HTERT RPE-1 (cell line): ENCODE data around the gene ITPR1.

Experiments used
- in situ Hi-C: fragments of 300-500 bp; cut with MboI; formaldehyde crosslinking; loops from 4 replicates; pipeline ENCODE4 v1.14.3; 2020; ENCODE audit warnings: low sequenced_read_pairs

Gene ITPR1

GRCh38 chr3:4837374-4837930 lies 344.3 kb downstream of the ITPR1 start:
- in situ Hi-C loops = no loop called here

GRCh38 chr3:4838621-4839022 lies 345.5 kb downstream of the ITPR1 start:
- in situ Hi-C loops = no loop called here

- in situ Hi-C loops = no loop called here
Measured at GRCh38 chr3:4839278-4839677, 346.1 kb downstream of the ITPR1 start.

GRCh38 chr3:4841225-4841624 lies 348.1 kb downstream of the ITPR1 start:
- in situ Hi-C loops = no loop called here

DNA sequence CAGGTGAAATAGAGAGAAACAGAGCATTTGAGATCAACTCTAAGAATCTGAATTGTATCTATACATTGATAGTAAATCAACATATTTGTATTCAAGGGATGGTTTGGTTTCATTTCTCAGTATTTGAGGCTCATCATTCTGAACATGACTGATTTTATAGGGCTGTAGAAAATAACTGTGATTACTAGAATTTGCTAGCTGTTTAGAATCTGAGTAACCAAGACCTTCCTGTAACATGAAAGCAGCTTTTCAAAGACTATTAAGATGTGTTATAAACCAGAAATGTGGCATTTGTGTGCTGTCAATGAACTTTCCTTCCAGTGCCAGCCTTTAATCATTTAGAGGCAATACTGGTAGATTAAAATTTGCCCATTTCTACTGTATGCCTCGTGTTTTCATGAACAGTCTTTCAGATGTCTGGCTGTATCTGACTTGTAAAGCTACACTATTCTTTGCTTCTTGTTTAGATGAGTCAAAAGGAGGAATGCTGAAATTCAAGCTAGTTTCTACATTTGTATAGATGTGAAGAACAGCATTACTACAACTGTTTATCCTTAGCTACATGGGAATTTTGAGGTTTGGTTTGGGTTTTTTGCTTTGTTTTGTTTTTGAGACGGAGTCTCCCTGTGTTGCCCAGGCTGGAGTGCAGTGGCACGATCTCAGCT lies 348.8 kb downstream of the ITPR1 start:
- in situ Hi-C loops = no loop called here

- in situ Hi-C loops = no loop called here
Measured at GRCh38 chr3:4843619-4844018, 350.5 kb downstream of the ITPR1 start.

GRCh38 chr3:4845882-4846281 lies 352.7 kb downstream of the ITPR1 start:
- in situ Hi-C loops = no loop called here

DNA sequence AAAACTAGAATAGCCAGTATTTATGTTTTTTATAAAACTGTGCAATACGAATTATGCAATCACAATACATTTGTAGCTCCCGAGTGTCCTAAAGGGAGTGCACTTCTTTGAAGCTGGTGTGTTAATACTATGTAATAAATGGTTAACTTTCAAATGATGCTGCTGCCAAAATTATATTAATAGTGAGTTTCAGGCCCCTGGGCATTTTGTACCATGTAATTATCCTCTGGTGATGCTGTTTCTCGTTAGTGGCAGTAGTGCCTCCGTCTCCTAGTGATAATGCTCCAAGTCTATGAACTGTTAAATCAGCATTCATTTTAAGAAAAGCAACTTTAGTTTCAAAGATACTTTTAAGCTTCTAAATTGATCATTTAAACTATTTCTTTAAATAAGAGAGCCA lies 353.4 kb downstream of the ITPR1 start:
- in situ Hi-C loops = no loop called here

GRCh38 chr3:4848176-4848825 lies 355.2 kb downstream of the ITPR1 start:
- in situ Hi-C loops = no loop called here

DNA sequence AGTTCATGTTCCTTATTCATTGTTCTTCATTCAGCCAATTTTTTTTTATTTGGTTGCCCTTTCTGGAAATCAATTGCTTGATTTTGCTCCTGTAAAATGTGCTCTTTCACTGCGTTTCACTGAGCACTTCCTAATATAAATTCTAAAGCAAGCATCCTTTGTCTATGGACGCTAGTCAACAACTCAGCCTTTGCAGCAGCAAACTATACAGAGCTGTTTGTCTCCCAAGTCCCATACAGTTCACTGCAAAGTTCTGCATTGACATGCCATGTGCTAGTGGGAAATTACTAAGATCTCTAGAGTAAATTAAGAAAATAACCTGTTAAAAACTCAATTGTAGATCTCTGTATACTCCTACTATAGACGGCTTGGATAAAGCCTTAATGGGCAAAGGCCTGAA lies 356.0 kb downstream of the ITPR1 start:
- in situ Hi-C loops = no loop called here

- in situ Hi-C loops = no loop called here
Measured at GRCh38 chr3:4849739-4850138, 356.6 kb downstream of the ITPR1 start.

- in situ Hi-C loops = no loop called here
Measured at GRCh38 chr3:4850211-4850927, 357.2 kb downstream of the ITPR1 start.

- in situ Hi-C loops = no loop called here
Measured at GRCh38 chr3:4850928-4851265, 357.7 kb downstream of the ITPR1 start.

- in situ Hi-C loops = no loop called here
Measured at GRCh38 chr3:4852780-4853748, 359.9 kb downstream of the ITPR1 start.

DNA sequence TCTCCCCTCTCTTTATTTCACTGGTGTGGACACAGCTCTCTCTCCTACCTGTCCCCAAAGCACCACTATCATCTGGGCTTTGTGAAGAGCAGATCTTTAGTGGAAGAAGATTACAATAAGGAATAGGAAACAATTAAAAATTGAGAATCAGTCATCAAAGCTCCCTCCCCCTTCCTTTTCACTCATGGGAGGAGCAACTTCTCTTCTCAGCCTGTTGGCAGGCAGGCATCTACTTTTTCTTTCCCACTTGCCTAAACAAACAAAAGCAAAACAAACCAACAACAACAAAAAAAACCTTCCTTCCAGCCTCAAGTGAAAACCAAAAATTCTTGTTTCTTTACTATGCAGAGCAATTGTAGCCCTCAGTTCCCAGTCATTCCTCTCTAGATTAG lies 360.6 kb downstream of the ITPR1 start:
- in situ Hi-C loops = no loop called here

- in situ Hi-C loops = no loop called here
Measured at GRCh38 chr3:4855676-4856075, 362.5 kb downstream of the ITPR1 start.

GRCh38 chr3:4856136-4856535 lies 363.0 kb downstream of the ITPR1 start:
- in situ Hi-C loops = no loop called here

GRCh38 chr3:4856564-4856963 lies 363.4 kb downstream of the ITPR1 start:
- in situ Hi-C loops = no loop called here

DNA sequence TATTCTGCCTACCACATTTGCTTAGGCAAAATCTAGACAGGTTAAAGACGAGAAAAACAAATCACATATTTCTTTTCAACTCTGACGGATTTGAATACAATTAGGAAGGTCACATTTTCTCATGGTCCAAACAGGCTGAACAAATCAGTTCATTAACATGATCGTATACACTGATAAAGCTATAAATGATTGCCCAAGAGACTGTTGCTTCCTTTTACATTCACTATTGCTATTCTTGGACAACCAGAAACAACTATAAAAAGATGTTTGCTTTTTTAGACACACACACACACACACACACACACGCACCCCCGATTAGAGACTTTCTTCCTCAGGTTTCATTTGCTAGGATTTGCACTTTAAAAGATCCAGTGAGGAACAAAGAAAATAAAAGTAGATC lies 363.8 kb downstream of the ITPR1 start:
- in situ Hi-C loops = no loop called here

DNA sequence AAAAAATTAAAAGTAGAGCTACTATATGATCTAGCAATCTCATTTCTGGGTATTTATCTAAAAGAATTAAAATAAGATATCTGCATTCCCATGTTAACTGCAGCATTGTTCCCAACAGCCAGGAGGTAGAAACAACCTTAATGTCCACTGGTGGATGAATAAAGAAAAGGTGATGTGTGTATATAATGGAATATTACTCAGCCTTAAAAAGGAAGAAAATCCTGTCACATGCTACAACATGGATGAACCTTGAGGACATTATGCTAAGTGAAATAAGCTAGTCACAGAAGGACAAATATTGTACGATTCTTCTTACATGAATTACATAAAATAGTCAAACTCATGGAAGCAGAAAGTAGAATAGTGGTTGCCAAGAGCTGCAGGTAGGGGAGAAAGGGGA lies 366.6 kb downstream of the ITPR1 start:
- in situ Hi-C loops = no loop called here

GRCh38 chr3:4862973-4863372 lies 369.8 kb downstream of the ITPR1 start:
- in situ Hi-C loops = no loop called here
